GM23338 (cell line): ENCODE measurements around the gene ACAP1. TPM values are rescaled to one million over a fixed set of nuclear protein-coding genes. Genes with fewer than 3 reads are reported as not detected.

ENCODE experiments used
- ATAC-seq: fragments of 200-7000 bp; cut with Tn5 transposase; 3 replicates; pipeline ENCODE4 v1.9.1; 2020
- DNase-seq: peaks from one replicate; pipeline ENCODE4 v3.0.0-alpha.2; 2015; ENCODE audit warnings: low spot score
- H2AFZ ChIP-seq: fragments of 200-600 bp; sonication (generic); 2 replicates; pipeline ENCODE4 v1.8.0; 2016; ENCODE audit warnings: antibody characterized with exemption, mild to moderate bottlenecking, moderate library complexity
- H3F3A ChIP-seq: fragments of 200-600 bp; sonication (generic); replicated peaks from 2 replicates; pipeline ENCODE4 v1.8.0; 2017; ENCODE audit warnings: antibody characterized with exemption, mixed run types, low read depth
- H3K27ac ChIP-seq: fragments of 200-600 bp; sonication (generic); 2 replicates; pipeline ENCODE4 v1.6.1; 2016; ENCODE audit warnings: low read depth
- H3K27me3 ChIP-seq: fragments of 200-600 bp; sonication (generic); 2 replicates; pipeline ENCODE4 v1.8.0; 2016; ENCODE audit warnings: mild to moderate bottlenecking, mixed run types, moderate library complexity; ENCODE audit not compliant: insufficient read depth
- H3K36me3 ChIP-seq: fragments of 200-600 bp; sonication (generic); 2 replicates; pipeline ENCODE4 v1.8.0; 2016; ENCODE audit warnings: mild to moderate bottlenecking; ENCODE audit not compliant: insufficient read depth
- H3K4me1 ChIP-seq: fragments of 200-600 bp; sonication (generic); 2 replicates; pipeline ENCODE4 v1.8.0; 2016; ENCODE audit warnings: mild to moderate bottlenecking, moderate library complexity; ENCODE audit not compliant: insufficient read depth
- H3K4me2 ChIP-seq: fragments of 200-600 bp; sonication (generic); 2 replicates; pipeline ENCODE4 v1.7.1; 2017; ENCODE audit warnings: mixed run types
- H3K4me3 ChIP-seq: fragments of 200-600 bp; sonication (generic); 2 replicates; pipeline ENCODE4 v1.6.1; 2016; ENCODE audit warnings: mixed run types
- H3K79me2 ChIP-seq: fragments of 200-600 bp; sonication (generic); replicated peaks from 2 replicates; pipeline ENCODE4 v1.8.0; 2017; ENCODE audit warnings: mild to moderate bottlenecking; ENCODE audit not compliant: insufficient read depth
- H3K9me2 ChIP-seq: fragments of 200-600 bp; sonication (generic); 2 replicates; pipeline ENCODE4 v1.8.0; 2017; ENCODE audit not compliant: insufficient read depth
- H4K20me1 ChIP-seq: fragments of 200-600 bp; sonication (generic); replicated peaks from 2 replicates; pipeline ENCODE4 v1.8.0; 2017; ENCODE audit warnings: mild to moderate bottlenecking; ENCODE audit not compliant: insufficient read depth
- H3K27ac Mint-ChIP-seq: 2 replicates; pipeline ENCODE4 v1.8.0; 2020; ENCODE audit warnings: inconsistent platforms, mild to moderate bottlenecking, moderate library complexity, mixed read lengths
- H3K27me3 Mint-ChIP-seq: 3 replicates; pipeline ENCODE4 v1.8.0; 2022; ENCODE audit warnings: low read depth, mild to moderate bottlenecking, moderate library complexity, mixed read lengths, inconsistent platforms; ENCODE audit not compliant: insufficient read depth, poor library complexity
- H3K36me3 Mint-ChIP-seq: 3 replicates; pipeline ENCODE4 v1.8.0; 2021; ENCODE audit warnings: low read depth, mild to moderate bottlenecking, inconsistent platforms, moderate library complexity, mixed read lengths
- H3K4me1 Mint-ChIP-seq: 3 replicates; pipeline ENCODE4 v1.8.0; 2020; ENCODE audit warnings: mild to moderate bottlenecking, inconsistent platforms, mixed read lengths
- H3K4me3 Mint-ChIP-seq: 3 replicates; pipeline ENCODE4 v1.8.0; 2021; ENCODE audit warnings: moderate library complexity, mild to moderate bottlenecking, inconsistent platforms, mixed read lengths
- H3K9me3 Mint-ChIP-seq: 3 replicates; pipeline ENCODE4 v1.8.0; 2020; ENCODE audit warnings: moderate library complexity, mild to moderate bottlenecking, inconsistent platforms, mixed read lengths
- CREB1 ChIP-seq: fragments of 250-450 bp; sonication (Bioruptor Pico); IDR thresholded peaks from 2 replicates; pipeline ENCODE4 v1.5.0; 2020; ENCODE audit warnings: low read depth, mild to moderate bottlenecking, moderate library complexity
- CTCF ChIP-seq, 2 experiments: fragments of 200-600 bp in 1 of 2; sonication (generic) in 1 of 2; conservative IDR thresholded peaks; 2 replicates each; pipeline versions ENCODE4 v1.5.1 to v1.6.1; 2016 to 2017; ENCODE audit warnings: antibody characterized with exemption in 2 of 2, low read depth in 2 of 2, mild to moderate bottlenecking in 2 of 2, moderate library complexity in 1 of 2
- EZH2 ChIP-seq: fragments of 200-600 bp; sonication (generic); IDR thresholded peaks from one replicate; pipeline ENCODE4 v1.8.0; 2017; ENCODE audit warnings: antibody characterized with exemption, mild to moderate bottlenecking, low read depth; ENCODE audit not compliant: unreplicated experiment
- EZH2phosphoT487 ChIP-seq: fragments of 200-600 bp; sonication (generic); IDR thresholded peaks from one replicate; pipeline ENCODE4 v1.8.1; 2018; ENCODE audit warnings: antibody characterized with exemption; ENCODE audit not compliant: unreplicated experiment
- JUNB ChIP-seq: IDR thresholded peaks from one replicate; pipeline ENCODE4 v1.6.1; 2016; ENCODE audit warnings: antibody characterized with exemption; ENCODE audit not compliant: unreplicated experiment
- NANOG ChIP-seq: IDR thresholded peaks from 2 replicates; pipeline ENCODE4 v1.6.1; 2016; ENCODE audit warnings: antibody characterized with exemption, borderline replicate concordance
- POLR2AphosphoS5 ChIP-seq: IDR thresholded peaks from 2 replicates; pipeline ENCODE4 v1.6.1; 2016; ENCODE audit warnings: antibody characterized with exemption, low read depth
- REST ChIP-seq: IDR thresholded peaks from one replicate; pipeline ENCODE4 v1.6.1; 2018; ENCODE audit warnings: antibody characterized with exemption; ENCODE audit not compliant: unreplicated experiment
- STAT1 ChIP-seq: IDR thresholded peaks from one replicate; pipeline ENCODE4 v1.6.1; 2016; ENCODE audit warnings: antibody characterized with exemption; ENCODE audit not compliant: unreplicated experiment
- ZNF462 ChIP-seq: fragments of 250-450 bp; sonication (Bioruptor Pico); IDR thresholded peaks from 2 replicates; pipeline ENCODE4 v1.5.0; 2020; ENCODE audit warnings: mild to moderate bottlenecking, moderate library complexity
- long read RNA-seq: library from polyadenylated mRNA; unstranded; transcript quantifications from one replicate; pipeline ENCODE4 v2.0.0, GENCODE V29; 2020; ENCODE audit not compliant: unreplicated experiment
- polyA plus RNA-seq: library from polyadenylated mRNA; unstranded; fragments of >200 nt; fragmentation: Nextera tagmentation; extraction: Ambion mirVana; gene quantifications from 2 replicates; pipeline ENCODE4 v1.2.1, GENCODE V29; 2016
- total RNA-seq: library from RNA; depleted of rRNA; stranded (reverse); fragments of >200 nt; shearing (Covaris generic); gene quantifications from 2 replicates; pipeline ENCODE4 v1.2.3, GENCODE V29; 2014; rRNA removed
- TF ChIP-seq, protein P1 (sequence below): IDR thresholded peaks from 2 replicates; pipeline ENCODE4 v1.6.1; 2016; ENCODE audit warnings: antibody characterized with exemption

ACAP1 gene
- total RNA-seq (30.7 and 35.8 TPM in 2 replicates), polyA plus RNA-seq (40.1 and 43.9 TPM in 2 replicates)
- long read RNA-seq, transcript ACAP1-201 (22 exons, 2,512 nt) = major isoform, 9 of 20 reads
- long read RNA-seq, partial matches to known transcripts = 3 of 20 reads
- long read RNA-seq, other reads (novel, unspliced or antisense) = 4 of 20 reads

DNA sequence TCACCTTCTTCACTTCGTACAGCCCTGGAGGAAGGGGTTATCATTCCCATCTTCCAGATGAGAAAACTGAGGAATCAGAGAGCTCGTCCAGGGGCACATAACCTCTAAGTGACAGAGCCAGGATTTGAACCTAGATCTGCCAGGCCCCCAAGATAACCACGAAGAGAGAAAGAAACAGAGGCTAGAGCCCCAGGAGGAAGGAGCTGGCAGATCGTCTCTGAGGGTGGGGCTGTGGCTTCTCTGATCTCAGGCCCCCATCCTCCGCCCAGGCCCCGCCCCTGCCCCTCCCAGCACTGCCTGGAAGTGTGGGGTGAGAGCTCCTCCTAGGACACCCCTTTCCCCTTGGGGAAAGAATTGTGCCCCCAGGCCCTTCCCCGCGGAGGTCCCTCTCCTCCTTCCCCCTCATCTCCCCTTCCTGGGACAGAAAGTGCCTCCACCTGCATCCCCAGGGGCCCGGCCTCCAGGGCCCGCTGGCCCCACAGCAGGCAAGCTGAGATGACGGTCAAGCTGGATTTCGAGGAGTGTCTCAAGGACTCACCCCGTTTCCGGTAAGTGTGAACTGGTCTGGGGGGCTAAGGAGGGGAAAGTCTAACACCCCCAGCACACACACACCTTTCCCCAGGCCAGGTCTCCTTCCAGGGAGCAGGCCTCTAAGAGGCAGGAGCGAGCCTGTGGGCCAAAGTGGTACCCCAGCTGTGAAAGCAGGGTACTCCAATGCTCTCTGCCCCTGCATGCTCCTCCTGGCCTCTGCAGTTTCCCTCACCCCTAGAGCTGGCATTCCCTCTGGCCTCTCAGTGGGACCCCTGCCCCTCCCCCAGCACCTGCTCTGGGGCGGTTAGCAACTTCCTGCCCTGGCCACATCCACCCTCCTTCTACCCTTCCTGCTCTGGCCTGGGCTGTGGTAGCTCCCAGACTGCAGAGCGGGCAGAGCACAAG, at the start of gene ACAP1:
Gene ACAP1 (plus strand): TSS at position 290 of the 936 bp plus-strand sequence. CDS start 206 bp downstream, at position 496.
- Histone ChIP-seq H3K9me2 (no peaks in the 10 kb centered on the region), H3K4me2 (peak within 1 kb of the TSS; percentile 78), H3K27me3 (no peaks in the 10 kb centered on the region), H3K79me2 (no peaks in the 10 kb centered on the region), H3F3A (peaks cover 26% of the 10 kb centered on the region), H3K4me3 (peak within 1 kb of the TSS; percentile 53), H4K20me1 (no peaks in the 10 kb centered on the region), H3K36me3 (no peaks in the 10 kb centered on the region; the same call in 1 of the 2 replicates), H2AFZ (peak within 1 kb of the TSS; percentile 69), H3K4me1 (peaks cover 18% of the 10 kb centered on the region), H3K27ac (peak within 1 kb of the TSS; percentile 95)
- no peaks in the 10 kb centered on the region for H3K9me3 Mint-ChIP-seq
- TF ChIP-seq STAT1 = no peak
- TF ChIP-seq, protein P1, sequence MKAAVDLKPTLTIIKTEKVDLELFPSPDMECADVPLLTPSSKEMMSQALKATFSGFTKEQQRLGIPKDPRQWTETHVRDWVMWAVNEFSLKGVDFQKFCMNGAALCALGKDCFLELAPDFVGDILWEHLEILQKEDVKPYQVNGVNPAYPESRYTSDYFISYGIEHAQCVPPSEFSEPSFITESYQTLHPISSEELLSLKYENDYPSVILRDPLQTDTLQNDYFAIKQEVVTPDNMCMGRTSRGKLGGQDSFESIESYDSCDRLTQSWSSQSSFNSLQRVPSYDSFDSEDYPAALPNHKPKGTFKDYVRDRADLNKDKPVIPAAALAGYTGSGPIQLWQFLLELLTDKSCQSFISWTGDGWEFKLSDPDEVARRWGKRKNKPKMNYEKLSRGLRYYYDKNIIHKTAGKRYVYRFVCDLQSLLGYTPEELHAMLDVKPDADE = peak; percentile 82; the same call in 1 of the 2 replicates
- TF ChIP-seq EZH2phosphoT487 = no peak
- TF ChIP-seq EZH2 = no peak
- no peak for TF ChIP-seq REST
- no peak for TF ChIP-seq JUNB
- TF ChIP-seq CREB1 (CRISPR knock-in tag) = no peak
- TF ChIP-seq CTCF (conservative IDR thresholded peaks at IDR 0.05; ENCODE audit: low read depth in 2 of 2) = no peak
- TF ChIP-seq ZNF462 (CRISPR knock-in tag) = 0 out of 2 replicates have a peak, but pooled peaks have one; percentile 40
- no peak for TF ChIP-seq NANOG
- TF ChIP-seq POLR2AphosphoS5 = peak; percentile 43; the same call in 1 of the 2 replicates
- H3K27ac Mint-ChIP-seq = peak within 1 kb of the TSS; percentile 87
- ATAC-seq = peak; percentile 94
- peaks cover 7% of the 10 kb centered on the region for H3K27me3 Mint-ChIP-seq
- H3K4me1 Mint-ChIP-seq = peaks cover 29% of the 10 kb centered on the region
- peaks cover 6% of the 10 kb centered on the region for H3K36me3 Mint-ChIP-seq
- H3K4me3 Mint-ChIP-seq = peak within 1 kb of the TSS; percentile 66
- peak; percentile 90 for DNase-seq
